HEK293 (cell line): Measurements from ENCODE around the gene PEF1.

ENCODE experiments used
- CTCF ChIA-PET: fragments of 350-600 bp; formaldehyde crosslinking; extraction: SDS; loops from one replicate; lab custom pipeline; 2021; ENCODE audit warnings: antibody characterized with exemption; lab: Yijun Ruan, JAX
- POLR2A ChIA-PET: fragments of 300-600 bp; formaldehyde crosslinking; extraction: SDS; loops from one replicate; lab custom pipeline; 2020; ENCODE audit warnings: antibody characterized with exemption, inconsistent platforms; lab: Yijun Ruan, JAX
- H3K27ac ChIP-seq: fragments of 200-500 bp; sonication (Bioruptor generic); 2 replicates; pipeline ENCODE4 v1.5.1; 2014; ENCODE audit warnings: low read depth, low read length, control low read depth, inconsistent platforms; ENCODE audit errors: extremely low read depth
- H3K36me3 ChIP-seq, 2 experiments: fragments of 200-500 bp in 1 of 2; sonication (Bioruptor generic) in 1 of 2; 1 replicate in 1 of 2; 2 replicates in 1 of 2; pipeline ENCODE4 v1.5.1; 2014 to 2017; ENCODE audit warnings: inconsistent platforms in 2 of 2, low read length in 2 of 2; ENCODE audit not compliant: control insufficient read depth in 2 of 2, insufficient read depth in 1 of 2
- H3K4me1 ChIP-seq: fragments of 200-500 bp; sonication (Bioruptor generic); 2 replicates; pipeline ENCODE4 v1.5.1; 2014; ENCODE audit warnings: mild to moderate bottlenecking, low read length, inconsistent platforms; ENCODE audit not compliant: control insufficient read depth, insufficient read depth
- H3K4me3 ChIP-seq: 2 replicates; pipeline ENCODE4 v1.5.1; 2011; ENCODE audit warnings: low read depth, mild to moderate bottlenecking, control low read depth, low read length, moderate library complexity
- H3K9me3 ChIP-seq: fragments of 200-500 bp; sonication (Bioruptor generic); 2 replicates; pipeline ENCODE4 v1.5.1; 2014; ENCODE audit warnings: low read depth, low read length, inconsistent platforms; ENCODE audit not compliant: control insufficient read depth, insufficient read depth
- BCL11A ChIP-seq: fragments of 450-650 bp; formaldehyde crosslinking; IDR thresholded peaks from 2 replicates; pipeline ENCODE4 v1.5.1; 2016; ENCODE audit warnings: low read depth, missing biosample characterization, missing genetic modification characterization
- KLF10 ChIP-seq: fragments of 450-650 bp; IDR thresholded peaks from 2 replicates; pipeline ENCODE4 v1.5.1; 2018; ENCODE audit warnings: missing biosample characterization, mild to moderate bottlenecking, missing genetic modification characterization
- OSR2 ChIP-seq: fragments of 450-650 bp; formaldehyde crosslinking; IDR thresholded peaks from 2 replicates; pipeline ENCODE4 v1.5.1; 2016; ENCODE audit warnings: missing biosample characterization, missing genetic modification characterization
- PRDM1 ChIP-seq: fragments of 450-650 bp; formaldehyde crosslinking; IDR thresholded peaks from 2 replicates; pipeline ENCODE4; 2016; ENCODE audit warnings: missing biosample characterization, missing genetic modification characterization
- TRIM28 ChIP-seq: IDR thresholded peaks from 2 replicates; pipeline ENCODE4 v1.6.1; 2011; ENCODE audit warnings: low read length, control low read depth, borderline replicate concordance
- ZBTB1 ChIP-seq: fragments of 450-650 bp; formaldehyde crosslinking; IDR thresholded peaks from 2 replicates; pipeline ENCODE4 v1.5.1; 2016; ENCODE audit warnings: missing biosample characterization, missing genetic modification characterization
- ZBTB17 ChIP-seq: fragments of 450-650 bp; formaldehyde crosslinking; IDR thresholded peaks from 2 replicates; pipeline ENCODE4 v1.5.1; 2016; ENCODE audit warnings: missing biosample characterization, missing genetic modification characterization
- ZBTB48 ChIP-seq: fragments of 450-650 bp; formaldehyde crosslinking; IDR thresholded peaks from 2 replicates; pipeline ENCODE4 v1.5.1; 2016; ENCODE audit warnings: missing biosample characterization, missing genetic modification characterization
- ZNF140 ChIP-seq: fragments of 450-650 bp; formaldehyde crosslinking; IDR thresholded peaks from 2 replicates; pipeline ENCODE4 v1.5.1; 2016; ENCODE audit warnings: missing biosample characterization, missing genetic modification characterization
- ZNF16 ChIP-seq: fragments of 450-650 bp; formaldehyde crosslinking; IDR thresholded peaks from 2 replicates; pipeline ENCODE4 v1.5.1; 2016; ENCODE audit warnings: low read depth, missing biosample characterization, missing genetic modification characterization
- ZNF239 ChIP-seq: fragments of 450-650 bp; formaldehyde crosslinking; IDR thresholded peaks from 2 replicates; pipeline ENCODE4 v1.5.1; 2016; ENCODE audit warnings: missing biosample characterization, missing genetic modification characterization
- ZNF324 ChIP-seq: fragments of 450-650 bp; formaldehyde crosslinking; IDR thresholded peaks from 2 replicates; pipeline ENCODE4 v1.5.1; 2016; ENCODE audit warnings: missing biosample characterization, missing genetic modification characterization
- ZNF341 ChIP-seq: fragments of 450-650 bp; formaldehyde crosslinking; IDR thresholded peaks from 2 replicates; pipeline ENCODE4; 2016; ENCODE audit warnings: low read depth, missing biosample characterization, missing genetic modification characterization
- ZNF514 ChIP-seq: fragments of 450-650 bp; formaldehyde crosslinking; IDR thresholded peaks from 2 replicates; pipeline ENCODE4 v1.5.1; 2016; ENCODE audit warnings: missing biosample characterization, missing genetic modification characterization
- ZNF600 ChIP-seq: fragments of 450-650 bp; formaldehyde crosslinking; IDR thresholded peaks from 2 replicates; pipeline ENCODE4 v1.5.1; 2016; ENCODE audit warnings: missing biosample characterization, missing genetic modification characterization
- ZNF629 ChIP-seq: fragments of 450-650 bp; formaldehyde crosslinking; IDR thresholded peaks from 2 replicates; pipeline ENCODE4 v1.5.1; 2017; ENCODE audit warnings: missing biosample characterization, missing genetic modification characterization
- ZNF677 ChIP-seq: fragments of 450-650 bp; IDR thresholded peaks from 2 replicates; pipeline ENCODE4 v1.5.0; 2018; ENCODE audit warnings: missing biosample characterization, mild to moderate bottlenecking, missing genetic modification characterization, moderate library complexity
- ZNF768 ChIP-seq: fragments of 450-650 bp; formaldehyde crosslinking; IDR thresholded peaks from 2 replicates; pipeline ENCODE4 v1.5.1; 2018; ENCODE audit warnings: missing biosample characterization, mild to moderate bottlenecking, missing genetic modification characterization
- TF ChIP-seq, protein P1 (sequence below): sonication (generic); formaldehyde crosslinking; IDR thresholded peaks from 2 replicates; pipeline ENCODE4 v1.8.1; 2022; ENCODE audit warnings: mild to moderate bottlenecking, moderate library complexity, missing genetic modification reagents
- TF ChIP-seq, protein P2 (sequence below): fragments of 450-650 bp; formaldehyde crosslinking; IDR thresholded peaks from 2 replicates; pipeline ENCODE4 v1.5.1; 2016; ENCODE audit warnings: missing biosample characterization, missing genetic modification characterization
- TF ChIP-seq, protein P3 (sequence below): fragments of 450-650 bp; formaldehyde crosslinking; IDR thresholded peaks from 2 replicates; pipeline ENCODE4 v1.5.1; 2016; ENCODE audit warnings: missing biosample characterization, missing genetic modification characterization

Gene PEF1

DNA sequence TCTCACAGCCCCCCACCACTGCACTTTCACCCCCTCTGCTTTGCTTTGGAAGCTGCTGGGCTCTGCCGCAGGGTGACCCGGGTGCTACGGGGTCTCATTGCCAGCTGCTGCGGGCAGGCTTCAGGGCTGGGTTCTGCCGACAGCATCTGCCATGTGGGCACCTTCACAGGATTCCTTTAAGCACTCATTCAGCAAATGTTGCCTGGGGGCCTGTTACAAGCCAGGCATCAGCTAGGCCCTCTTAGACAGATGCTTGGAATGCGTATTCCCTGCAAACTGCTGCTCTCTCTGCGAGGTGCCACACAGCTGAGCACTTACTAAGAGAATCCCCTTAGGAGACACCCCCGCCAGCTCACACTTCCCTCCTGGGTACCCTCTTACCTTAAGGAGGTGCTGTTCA is 29.9 kb upstream of the PEF1 start:
- Histone ChIP-seq H3K36me3 (no peaks in the 10 kb centered on the region), H3K9me3 (no peaks in the 10 kb centered on the region), H3K27ac (no peak overlapping the region), H3K4me1 (peaks cover 4% of the 10 kb centered on the region), H3K4me3 (no peak overlapping the region)
- CTCF ChIA-PET, result interaction anchor here (1.1 to 2.2 kb wide), 2 partner anchors 27 to 71 kb away, joined by 3 to 6 read pairs; no protein-coding TSS in a partner anchor
- POLR2A ChIA-PET, result no interaction called here
- TF ChIP-seq ZNF239, result no peak
- TF ChIP-seq, protein P1, sequence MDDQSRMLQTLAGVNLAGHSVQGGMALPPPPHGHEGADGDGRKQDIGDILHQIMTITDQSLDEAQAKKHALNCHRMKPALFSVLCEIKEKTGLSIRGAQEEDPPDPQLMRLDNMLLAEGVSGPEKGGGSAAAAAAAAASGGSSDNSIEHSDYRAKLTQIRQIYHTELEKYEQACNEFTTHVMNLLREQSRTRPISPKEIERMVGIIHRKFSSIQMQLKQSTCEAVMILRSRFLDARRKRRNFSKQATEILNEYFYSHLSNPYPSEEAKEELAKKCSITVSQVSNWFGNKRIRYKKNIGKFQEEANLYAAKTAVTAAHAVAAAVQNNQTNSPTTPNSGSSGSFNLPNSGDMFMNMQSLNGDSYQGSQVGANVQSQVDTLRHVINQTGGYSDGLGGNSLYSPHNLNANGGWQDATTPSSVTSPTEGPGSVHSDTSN (CRISPR knock-in tag), result no peak
- no peak for TF ChIP-seq ZNF768 (tag by site-specific recombination)
- TF ChIP-seq, protein P2, sequence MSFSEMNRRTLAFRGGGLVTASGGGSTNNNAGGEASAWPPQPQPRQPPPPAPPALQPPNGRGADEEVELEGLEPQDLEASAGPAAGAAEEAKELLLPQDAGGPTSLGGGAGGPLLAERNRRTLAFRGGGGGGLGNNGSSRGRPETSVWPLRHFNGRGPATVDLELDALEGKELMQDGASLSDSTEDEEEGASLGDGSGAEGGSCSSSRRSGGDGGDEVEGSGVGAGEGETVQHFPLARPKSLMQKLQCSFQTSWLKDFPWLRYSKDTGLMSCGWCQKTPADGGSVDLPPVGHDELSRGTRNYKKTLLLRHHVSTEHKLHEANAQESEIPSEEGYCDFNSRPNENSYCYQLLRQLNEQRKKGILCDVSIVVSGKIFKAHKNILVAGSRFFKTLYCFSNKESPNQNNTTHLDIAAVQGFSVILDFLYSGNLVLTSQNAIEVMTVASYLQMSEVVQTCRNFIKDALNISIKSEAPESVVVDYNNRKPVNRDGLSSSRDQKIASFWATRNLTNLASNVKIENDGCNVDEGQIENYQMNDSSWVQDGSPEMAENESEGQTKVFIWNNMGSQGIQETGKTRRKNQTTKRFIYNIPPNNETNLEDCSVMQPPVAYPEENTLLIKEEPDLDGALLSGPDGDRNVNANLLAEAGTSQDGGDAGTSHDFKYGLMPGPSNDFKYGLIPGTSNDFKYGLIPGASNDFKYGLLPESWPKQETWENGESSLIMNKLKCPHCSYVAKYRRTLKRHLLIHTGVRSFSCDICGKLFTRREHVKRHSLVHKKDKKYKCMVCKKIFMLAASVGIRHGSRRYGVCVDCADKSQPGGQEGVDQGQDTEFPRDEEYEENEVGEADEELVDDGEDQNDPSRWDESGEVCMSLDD (tag by site-specific recombination), result no peak
- TF ChIP-seq ZBTB1 (tag by site-specific recombination), result no peak
- TF ChIP-seq ZBTB17, result no peak
- TF ChIP-seq TRIM28, result no peak
- TF ChIP-seq, protein P3, sequence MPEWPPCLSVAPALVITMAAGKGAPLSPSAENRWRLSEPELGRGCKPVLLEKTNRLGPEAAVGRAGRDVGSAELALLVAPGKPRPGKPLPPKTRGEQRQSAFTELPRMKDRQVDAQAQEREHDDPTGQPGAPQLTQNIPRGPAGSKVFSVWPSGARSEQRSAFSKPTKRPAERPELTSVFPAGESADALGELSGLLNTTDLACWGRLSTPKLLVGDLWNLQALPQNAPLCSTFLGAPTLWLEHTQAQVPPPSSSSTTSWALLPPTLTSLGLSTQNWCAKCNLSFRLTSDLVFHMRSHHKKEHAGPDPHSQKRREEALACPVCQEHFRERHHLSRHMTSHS (tag by site-specific recombination), result no peak
- no peak for TF ChIP-seq OSR2 (tag by site-specific recombination)
- no peak for TF ChIP-seq ZBTB48 (tag by site-specific recombination)
- TF ChIP-seq ZNF16 (tag by site-specific recombination), result no peak
- no peak for TF ChIP-seq ZNF629
- TF ChIP-seq ZNF341, result no peak
- TF ChIP-seq ZNF677 (tag by site-specific recombination), result no peak
- no peak for TF ChIP-seq ZNF600 (tag by site-specific recombination)
- TF ChIP-seq KLF10 (tag by site-specific recombination), result no peak
- no peak for TF ChIP-seq BCL11A (tag by site-specific recombination)
- no peak for TF ChIP-seq ZNF324 (tag by site-specific recombination)
- TF ChIP-seq ZNF514 (tag by site-specific recombination), result no peak
- TF ChIP-seq, all 188 proteins: peak for 0

DNA sequence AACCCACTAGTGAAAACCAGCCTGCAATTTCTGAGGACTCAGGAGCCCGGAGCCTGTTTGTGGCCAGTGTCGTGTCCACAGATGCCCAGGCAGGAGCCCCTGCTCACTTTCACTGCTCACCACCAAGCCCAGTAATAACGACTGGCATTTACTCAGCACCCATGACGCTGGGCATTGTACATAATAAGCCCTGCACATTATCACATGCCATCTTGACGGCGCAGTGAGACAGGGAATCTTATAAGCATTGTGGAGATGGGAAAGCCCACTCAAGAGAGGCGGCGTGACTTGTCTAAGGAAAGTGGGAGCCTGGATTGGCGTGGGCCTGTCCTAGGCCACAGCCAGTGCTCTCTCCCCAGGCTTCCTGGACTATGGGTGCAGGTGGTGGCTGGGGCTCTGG is 28.8 kb upstream of the PEF1 start:
- 0 out of 2 replicates have a peak, but pooled peaks have one; percentile 7 for TF ChIP-seq PRDM1 (tag by site-specific recombination)
- TF ChIP-seq ZNF140 (tag by site-specific recombination), result no peak
- Histone ChIP-seq H3K9me3 (no peaks in the 10 kb centered on the region), H3K4me1 (peaks cover 5% of the 10 kb centered on the region), H3K27ac (no peak overlapping the region), H3K36me3 (no peaks in the 10 kb centered on the region), H3K4me3 (no peak overlapping the region)
- POLR2A ChIA-PET, result no interaction called here
- CTCF ChIA-PET, result no interaction called here
